Ammon's horn (tissue), 1 donor: Measurements from ENCODE around the gene COL5A2.

Experiments used
- DNase-seq: peaks from one replicate; pipeline ENCODE4 v3.0.0-alpha.2; 2016; ENCODE audit warnings: low spot score

Gene COL5A2

DNA sequence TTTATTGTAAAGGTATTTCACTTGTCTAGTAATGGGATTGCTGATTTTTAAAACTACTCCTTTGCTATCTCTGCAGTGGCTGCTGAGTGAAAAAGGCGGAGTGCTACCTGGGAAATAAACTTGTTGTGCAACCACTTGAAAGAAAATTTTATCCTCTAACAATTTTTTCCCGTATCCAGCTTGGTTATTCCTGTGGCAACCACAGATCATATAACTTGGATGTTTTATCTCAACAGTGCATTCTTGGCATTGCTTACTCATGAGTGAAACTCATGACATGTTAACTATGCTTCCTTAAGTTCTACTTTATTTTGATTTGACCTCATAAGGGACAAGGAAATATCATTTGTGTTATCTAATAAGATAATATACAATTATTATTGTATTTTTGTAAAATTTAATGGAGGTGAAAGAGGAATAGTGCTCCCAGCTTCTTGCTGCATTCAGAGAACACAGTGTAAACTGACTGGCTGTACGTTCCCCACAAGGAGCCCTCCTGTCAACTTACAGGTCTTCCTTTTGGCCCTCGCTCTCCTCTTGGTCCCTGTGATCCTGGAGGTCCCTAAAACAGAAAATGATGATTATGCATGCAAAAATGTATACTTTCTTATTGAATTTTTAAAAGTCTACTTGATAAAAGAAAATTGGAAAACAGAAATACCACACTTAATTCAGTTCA, 82.7 kb downstream of the COL5A2 start:
- no peak for DNase-seq

DNA sequence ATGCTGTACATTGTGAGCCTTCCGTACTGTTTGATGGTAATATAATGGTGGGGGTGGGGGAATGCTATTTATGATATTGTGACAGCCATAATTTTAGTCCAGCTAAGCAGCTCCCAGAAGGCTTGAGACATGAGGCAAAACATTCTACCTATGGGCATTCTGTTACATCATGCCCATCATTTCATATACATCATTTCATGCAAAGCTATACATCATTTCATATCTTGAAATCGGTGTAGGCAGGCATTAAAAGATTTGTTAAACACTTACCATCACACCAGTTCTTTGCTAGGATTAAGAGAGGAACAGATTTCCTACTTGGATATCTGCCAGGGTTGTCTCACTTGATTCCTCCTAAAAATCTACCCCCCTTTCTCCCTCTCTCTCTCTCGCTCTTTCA, 84.5 kb downstream of the COL5A2 start:
- DNase-seq = no peak

DNA sequence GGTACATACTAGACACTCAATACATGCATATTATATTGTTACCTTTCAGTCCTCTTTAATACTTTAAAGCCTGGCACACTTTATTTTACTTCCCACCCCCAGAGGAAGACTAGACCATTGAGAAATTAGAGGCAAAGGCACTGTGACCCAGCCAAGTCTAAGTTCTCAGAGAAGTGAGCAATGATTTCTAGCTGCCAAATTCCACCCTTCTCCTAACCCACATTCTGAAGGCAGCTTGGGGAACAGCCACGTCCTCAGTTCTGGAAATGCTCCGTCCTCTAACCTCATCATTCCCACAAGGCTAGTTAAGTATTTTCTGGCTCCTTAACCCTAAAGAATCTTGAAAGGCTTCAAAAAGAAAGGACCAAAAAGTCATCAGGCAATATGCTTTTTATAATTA, 86.6 kb downstream of the COL5A2 start:
- no peak for DNase-seq

DNA sequence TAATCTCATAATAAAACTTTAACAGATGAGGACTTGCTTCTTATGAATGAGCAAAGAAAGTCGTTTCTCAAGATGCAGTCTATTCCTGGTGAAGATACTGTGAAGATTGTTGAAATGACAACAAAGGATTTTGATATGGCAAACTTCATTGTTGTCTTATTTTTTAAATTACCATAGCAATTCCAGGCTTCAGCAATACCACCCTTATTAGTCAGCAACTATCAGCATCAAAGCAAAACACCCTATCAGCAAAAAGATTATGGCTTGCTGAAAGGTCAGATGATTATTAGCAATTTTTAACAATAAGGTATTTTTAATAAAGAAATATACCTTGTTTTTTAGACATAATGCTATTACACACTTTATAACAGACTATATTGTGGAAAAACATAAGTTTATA, 88.3 kb downstream of the COL5A2 start:
- no peak for DNase-seq

DNA sequence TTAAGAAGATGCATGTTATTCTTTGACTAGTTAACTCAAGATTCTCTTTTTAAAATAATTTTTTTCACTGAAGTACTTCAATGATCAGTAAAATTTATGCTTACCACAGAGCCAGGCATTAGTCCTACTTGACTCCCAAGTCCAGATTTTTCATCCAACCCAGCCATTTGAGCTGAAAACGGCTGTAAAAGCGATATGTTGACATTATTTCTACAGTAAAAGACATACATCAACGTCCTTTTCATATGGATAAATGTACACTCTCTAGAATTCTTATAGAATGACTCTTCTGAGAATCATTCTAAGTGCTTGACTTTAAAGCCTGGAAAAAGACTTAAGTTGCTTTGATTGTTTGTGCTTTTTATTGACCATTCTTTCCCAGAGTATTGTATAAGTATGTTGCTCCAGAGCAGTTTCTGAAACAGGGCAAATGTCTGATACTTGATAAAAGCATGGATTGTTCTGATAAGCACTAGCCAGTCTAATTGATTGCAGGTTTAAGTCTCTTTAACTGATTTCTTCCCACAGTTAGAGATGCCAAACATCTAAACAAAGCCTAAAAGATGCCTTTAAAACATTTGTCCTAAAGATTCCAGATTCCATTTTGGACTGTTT, 90.9 kb downstream of the COL5A2 start:
- no peak for DNase-seq

DNA sequence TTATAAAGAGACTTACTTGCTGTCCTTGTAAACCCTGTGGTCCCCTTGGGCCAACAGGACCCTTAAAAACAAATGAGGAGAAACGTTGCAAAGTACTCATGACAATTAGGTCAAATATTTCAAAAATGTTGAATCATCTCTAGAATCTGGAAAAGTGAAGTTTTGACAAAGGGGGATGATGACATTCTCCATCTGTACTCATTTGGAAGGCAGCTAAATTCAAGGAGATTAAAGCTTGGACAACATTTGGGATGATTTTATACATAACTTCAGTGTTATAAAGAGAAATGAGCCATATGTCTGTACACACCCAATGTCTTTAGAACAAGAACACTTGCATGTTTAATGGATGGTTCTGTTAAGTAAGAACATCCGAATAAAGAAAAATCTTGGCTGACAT, 92.9 kb downstream of the COL5A2 start:
- no peak for DNase-seq

DNA sequence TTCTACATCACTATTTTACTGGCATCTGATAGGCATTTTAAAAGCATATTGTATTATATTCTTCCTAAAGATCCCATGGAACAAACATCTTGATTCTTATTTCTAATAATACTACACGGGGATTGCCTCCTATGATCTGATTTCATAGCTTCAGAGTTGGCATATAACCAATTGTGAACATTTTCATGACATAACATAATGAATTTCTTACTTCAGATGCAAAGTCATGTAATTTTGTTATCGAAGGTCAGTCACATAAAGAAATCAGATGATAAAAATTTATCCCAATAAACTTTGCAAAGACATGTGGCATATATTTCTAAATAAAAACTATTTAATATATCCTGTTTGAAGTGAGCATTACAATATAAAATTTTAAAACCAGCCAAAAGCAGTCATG, 93.3 kb downstream of the COL5A2 start:
- DNase-seq = no peak

DNA sequence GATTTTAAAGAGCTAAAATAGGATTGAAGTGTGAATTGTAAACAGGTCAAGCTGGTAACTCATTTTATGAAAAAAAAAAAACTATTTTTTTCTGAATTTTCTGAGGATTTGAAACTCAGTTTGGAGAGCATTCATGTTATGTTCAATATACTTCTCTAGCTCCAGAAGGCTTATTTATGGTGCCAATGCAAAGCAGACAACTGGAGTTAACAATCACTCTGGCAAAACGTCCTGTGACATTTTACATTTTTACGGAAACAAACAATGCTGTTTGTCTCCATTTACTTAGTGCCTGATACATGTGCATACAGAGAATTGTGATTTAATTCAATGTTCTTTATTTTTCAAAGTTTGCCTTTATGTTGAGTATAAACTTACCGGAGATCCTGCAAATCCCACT, 96.0 kb downstream of the COL5A2 start:
- DNase-seq = no peak

DNA sequence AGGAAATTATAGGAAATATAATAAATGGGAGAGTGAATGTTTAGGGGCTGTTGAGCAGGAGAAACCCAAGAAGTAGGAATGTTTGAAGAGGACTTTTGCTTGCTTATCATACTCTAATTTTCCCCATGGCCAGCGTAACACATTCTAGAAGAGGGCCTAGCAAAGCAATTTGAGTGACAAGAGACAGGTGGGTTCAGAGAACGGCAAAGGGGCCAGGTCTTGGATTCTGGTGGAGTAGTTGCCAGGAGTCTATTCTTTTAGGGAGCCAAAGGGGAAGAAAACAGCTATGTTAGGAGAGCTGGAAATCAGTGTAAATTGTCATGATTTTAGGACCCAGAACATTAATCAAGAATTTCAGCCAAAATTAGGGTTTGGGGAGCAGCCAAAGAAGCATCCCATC, 96.5 kb downstream of the COL5A2 start:
- DNase-seq = no peak

DNA sequence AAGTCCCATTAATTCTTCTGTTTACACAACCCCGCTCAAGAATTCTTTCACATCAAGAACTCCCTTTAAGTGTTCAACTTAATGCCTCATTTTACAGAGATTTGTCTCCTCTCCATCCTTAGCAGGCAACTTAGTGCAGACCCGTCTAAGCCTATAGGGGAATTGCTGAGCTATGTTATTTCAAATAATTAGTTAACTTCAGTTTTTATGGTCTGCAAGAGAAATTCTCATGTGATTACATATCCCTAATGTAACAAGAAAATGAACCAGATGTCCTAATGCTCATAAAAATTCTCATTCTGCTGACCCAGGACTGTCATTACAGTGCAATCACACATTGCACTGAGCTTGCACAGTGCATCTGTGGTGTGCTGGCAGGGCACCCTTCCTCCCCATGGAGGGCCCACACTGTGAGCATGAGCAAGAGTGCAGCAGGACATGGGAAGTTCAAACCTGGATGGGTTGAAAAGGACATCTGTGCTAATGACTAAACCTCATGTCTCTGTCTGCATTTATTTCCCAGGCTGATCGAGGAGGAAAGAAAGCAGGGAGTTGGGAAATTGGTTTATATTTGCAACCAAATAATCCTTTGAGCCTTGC, 97.1 kb downstream of the COL5A2 start:
- peak; percentile 9 for DNase-seq

DNA sequence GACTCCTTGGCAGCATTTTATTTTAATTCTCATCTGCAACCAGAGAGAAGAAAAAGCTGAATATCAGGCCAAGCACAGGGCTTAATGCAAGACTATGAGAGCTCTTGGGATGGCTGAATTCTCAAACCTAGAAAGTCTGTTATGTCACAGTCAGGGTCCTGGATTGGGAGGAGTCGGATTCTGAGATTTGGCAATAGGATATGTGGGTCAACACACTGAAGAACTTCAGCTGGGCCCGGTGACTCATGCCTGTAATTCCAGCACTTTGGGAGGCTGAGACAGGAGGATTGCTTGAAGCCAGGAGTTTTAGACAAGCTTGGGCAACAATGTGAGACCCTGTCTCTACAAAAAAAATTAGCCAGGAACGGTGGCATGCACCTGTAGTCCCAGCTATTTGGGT, 103.0 kb downstream of the COL5A2 start:
- DNase-seq = no peak

DNA sequence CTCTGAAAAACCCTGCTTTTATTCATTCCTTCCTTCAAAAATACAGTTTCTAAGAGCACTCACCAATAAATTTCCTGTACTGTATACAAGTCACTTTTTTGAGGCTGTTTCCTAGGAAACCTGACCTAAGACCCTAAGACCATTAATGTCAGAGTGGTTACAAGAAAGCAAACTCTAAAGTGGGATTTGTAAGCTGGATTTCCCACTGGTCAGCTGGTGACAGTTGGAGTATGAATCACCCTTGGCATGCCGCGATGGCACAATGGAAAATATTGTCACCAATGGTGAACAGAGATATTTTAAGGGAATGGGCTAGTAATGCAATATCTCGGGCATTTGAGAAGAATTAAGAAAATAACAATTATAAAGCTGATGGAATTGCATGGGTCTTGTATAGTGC, 103.4 kb downstream of the COL5A2 start:
- DNase-seq = no peak

DNA sequence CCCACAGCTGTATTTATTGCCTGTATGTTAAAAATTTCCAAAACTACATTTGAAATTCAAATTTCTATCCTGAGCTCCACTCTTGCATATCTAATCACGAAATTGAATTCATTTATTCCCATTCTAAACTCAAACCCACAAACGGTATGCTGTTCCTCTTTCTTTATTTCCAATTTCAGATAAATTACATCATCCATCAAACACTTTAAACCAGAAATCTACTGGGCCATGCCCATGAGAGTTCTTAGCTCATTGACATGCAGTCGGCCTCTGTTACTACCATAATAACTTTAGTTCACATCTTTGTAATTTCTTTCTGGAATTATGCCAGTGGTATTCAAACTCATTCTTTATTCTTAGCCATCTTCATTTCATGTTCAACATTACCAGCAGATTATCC, 105.1 kb downstream of the COL5A2 start:
- no peak for DNase-seq

DNA sequence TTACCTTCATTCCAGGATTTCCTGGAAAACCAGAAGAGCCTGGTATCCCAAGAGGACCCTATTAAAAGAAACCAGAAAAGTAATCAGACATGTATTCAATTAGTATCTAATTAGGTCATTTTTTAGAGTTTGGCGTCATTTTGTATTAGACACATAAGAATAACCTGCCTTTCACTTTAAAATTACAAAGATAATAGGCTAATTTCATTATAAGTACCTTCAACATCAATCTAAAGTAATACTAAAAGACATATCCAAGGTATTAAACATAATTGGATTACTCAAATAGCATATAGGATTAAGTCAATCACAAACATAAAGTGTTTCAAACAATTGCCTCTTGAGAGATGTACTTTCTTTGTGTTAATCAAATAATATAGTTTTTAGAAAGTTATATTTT, 107.5 kb downstream of the COL5A2 start:
- DNase-seq = no peak

DNA sequence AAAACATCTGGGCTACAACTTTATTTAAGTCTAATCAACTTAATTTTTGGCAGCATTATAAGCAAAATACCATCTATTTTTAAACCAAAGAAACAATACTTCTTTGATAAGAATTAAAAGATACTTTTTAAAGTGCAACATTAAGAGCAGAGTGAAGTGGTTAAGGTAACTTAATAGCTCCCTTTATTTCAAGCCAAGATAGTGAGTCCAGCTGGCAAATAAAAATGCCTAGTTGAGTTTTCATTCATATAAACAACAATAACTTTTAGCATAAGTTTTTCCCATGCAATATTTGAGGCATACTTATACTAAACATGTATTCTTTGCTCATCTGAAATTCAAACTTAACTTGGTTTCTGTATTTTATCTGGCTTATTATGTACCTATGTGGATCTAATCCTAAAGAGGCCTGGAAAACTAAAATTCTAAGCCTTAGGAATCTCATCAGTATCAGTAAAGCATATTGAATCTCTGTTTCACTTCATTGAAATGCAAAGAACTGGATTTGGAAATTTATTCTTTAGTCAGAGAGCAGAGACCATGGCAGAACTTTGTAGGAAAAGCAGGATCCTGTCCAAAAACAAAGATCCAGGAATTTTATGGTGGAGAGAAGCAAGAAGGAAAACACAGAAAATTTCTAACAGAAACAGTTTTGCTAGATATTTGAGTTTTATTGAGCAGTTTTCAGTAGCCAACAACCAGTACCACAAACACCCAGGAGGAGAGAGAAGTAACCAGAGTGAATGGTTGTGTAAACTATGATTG, 109.5 kb downstream of the COL5A2 start:
- DNase-seq = no peak

DNA sequence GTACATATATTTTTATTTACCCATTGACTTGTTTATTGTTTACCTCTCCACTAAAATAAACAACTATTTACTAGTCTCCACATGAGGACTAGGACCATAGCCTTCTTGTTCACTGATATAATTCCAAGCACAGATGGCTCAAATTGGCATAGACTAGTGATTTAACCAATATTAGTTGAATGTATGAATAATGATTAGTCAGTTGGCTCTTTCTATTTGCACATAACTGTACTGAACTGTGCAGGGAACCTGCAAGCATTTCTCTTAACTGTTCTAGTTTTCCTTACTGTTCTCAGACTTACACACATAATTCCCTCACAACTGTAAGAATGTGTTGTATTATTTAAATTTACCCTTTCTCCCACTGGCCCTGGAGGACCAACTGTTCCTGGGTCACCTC, 113.5 kb downstream of the COL5A2 start:
- no peak for DNase-seq

DNA sequence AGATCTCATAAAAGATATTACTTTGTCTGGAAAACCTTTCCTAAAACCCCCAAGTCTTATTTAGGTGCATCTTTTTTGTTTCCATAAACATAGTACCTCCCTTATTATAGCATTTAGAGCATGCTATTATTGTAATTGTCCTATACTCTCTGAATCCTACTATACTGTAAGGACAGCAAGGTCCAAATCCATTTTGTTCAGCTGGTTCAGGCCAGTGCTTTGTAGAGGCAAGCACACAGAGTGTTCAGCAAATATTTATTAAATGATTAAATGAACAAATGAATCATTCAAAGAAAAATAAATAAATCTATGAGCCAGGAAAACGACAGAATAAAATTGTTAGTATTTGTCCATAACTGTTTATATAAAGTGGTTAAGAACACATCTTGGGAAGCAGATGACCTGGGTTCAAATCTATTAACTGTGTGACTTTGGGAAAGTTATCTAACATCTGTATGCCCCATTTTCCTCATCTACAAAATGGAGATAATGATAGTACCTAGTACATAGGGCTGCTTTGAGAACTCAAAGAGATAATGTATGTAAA, 119.4 kb downstream of the COL5A2 start:
- DNase-seq = no peak

DNA sequence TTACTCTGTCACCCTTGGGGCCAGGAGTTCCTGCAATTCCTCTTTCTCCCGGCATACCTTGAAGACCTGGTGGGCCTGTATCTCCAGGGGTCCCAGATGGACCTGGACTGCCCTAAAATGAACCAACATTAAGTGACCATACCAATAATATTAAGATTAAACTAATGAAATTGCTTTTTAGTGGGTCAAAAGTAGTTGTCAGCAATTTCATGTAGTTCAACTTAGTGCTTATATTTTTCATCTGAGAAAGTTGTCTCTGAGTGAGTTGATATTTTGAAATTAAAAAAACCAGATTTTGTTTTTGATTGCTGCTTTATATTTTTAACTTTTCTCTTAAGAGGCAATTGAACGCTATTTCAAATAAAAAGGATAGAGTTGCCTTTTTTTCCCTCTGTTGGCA, 122.2 kb downstream of the COL5A2 start:
- no peak for DNase-seq

DNA sequence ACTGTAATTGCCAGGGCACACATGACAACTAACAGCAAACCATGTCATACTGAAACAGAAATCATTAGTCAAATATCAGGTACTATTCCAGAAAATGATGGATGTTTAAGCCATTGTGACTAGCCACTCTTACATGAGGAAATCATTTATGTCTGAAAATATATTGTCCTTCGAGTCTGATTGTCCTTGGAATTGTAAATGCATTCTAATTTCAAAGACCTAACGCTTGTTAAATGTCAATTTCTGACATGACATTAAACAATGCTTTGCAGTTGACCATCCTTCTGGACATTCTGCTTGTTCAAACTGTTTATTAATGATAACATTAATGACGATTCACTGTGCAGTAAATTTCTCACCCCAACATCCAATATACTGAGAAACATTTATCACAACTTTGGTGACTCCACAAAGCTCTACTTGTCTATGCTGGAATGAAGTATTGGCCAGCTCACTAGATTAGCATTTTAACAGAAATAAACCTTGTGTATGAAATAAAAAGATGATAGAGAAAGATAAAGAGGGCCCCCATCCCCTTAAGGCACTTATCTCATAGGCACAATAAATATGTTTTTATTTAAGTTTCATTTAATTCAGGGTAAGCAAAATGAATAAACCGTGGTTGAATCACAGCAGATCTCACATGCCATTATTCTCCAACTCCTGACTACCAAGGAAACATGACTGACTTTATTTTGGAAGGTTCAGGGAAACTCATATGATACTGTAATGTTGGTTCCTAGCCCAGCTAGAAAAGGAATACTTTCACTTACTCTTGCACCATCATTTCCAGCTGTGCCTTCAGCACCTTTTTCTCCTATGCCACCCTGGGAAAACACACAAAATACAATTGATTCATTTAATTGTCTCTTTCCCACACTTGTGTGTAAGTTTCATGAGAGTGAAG, 123.1 kb downstream of the COL5A2 start:
- no peak for DNase-seq

DNA sequence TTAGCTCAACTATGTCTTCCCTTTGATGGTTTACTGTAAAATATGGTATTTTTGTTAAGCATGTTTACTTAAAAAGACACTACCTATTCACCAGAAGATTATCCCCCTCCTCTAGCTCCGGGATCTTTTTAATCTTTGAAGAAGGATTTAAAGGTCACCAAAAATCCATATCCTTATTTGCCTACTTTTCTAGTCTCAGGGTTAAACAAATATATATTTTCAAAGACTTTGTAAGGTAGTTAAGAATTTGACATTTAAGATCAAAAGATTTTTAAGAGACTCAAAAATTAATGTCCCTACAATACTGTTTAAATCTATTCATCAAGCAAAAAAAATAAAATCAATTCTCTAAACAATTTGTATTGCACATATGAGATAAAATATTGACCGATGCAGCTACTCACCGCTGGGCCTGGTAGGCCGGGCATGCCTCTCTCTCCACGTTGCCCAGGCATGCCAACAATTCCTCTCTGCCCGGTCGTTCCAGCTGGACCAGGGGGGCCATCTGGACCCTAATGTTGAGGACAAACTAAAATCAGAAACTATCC, 129.3 kb downstream of the COL5A2 start:
- no peak for DNase-seq

DNA sequence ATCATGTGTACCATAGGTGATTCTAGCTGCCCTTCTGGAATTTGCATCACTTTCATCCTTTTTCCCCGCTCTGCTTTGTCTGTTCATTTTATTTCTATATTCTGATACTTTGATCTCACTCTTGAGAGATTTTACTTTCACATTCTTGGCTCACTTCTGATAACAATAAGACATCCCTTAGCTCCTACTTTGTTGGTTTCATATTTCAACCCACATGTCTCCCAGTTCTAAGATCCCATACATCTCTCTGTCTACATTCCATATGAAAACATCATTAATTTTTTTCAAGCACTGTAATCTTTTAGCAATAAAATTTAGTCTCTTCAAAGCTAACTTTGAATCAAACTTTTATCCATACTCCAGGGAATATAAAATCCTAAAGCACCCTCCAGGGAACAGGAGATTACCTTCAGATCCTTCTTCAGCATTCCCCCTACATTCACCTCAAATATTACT, 129.8 kb downstream of the COL5A2 start:
- no peak for DNase-seq
